Neutrophil (primary cell): Measurements from ENCODE around the gene NDUFB7.

Source experiments
- H3K27ac ChIP-seq: fragments of 200-600 bp; sonication (generic); 2 replicates; pipeline ENCODE4 v1.5.1; 2016; ENCODE audit warnings: mild to moderate bottlenecking, moderate library complexity
- H3K27me3 ChIP-seq: fragments of 200-600 bp; sonication (generic); 2 replicates; pipeline ENCODE4 v1.6.0; 2016; ENCODE audit warnings: mild to moderate bottlenecking
- H3K36me3 ChIP-seq: fragments of 200-600 bp; sonication (generic); 2 replicates; pipeline ENCODE4 v1.5.1; 2017
- H3K4me1 ChIP-seq, 2 experiments: fragments of 200-600 bp in 1 of 2; sonication (generic) in 1 of 2; 1 replicate in 1 of 2; 2 replicates in 1 of 2; pipeline versions ENCODE4 v1.5.1 to v1.6.1; 2013 to 2016; ENCODE audit warnings: low read depth in 1 of 2, low read length in 1 of 2, mild to moderate bottlenecking in 1 of 2, moderate library complexity in 1 of 2; ENCODE audit not compliant: control insufficient read depth in 1 of 2, insufficient read depth in 1 of 2
- H3K4me3 ChIP-seq, 2 experiments: fragments of 200-600 bp in 1 of 2; sonication (generic) in 1 of 2; 1 replicate in 1 of 2; 2 replicates in 1 of 2; pipeline ENCODE4 v1.5.1; 2013 to 2016; ENCODE audit warnings: low read depth in 1 of 2, low read length in 1 of 2, mild to moderate bottlenecking in 1 of 2, moderate library complexity in 1 of 2
- H3K9me3 ChIP-seq: fragments of 200-600 bp; sonication (generic); 2 replicates; pipeline ENCODE4 v1.5.1; 2016
- TF ChIP-seq, protein P1 (sequence below): fragments of 200-600 bp; sonication (generic); IDR thresholded peaks from 2 replicates; pipeline ENCODE4 v1.5.1; 2016; ENCODE audit warnings: antibody characterized with exemption

The NDUFB7 gene

GRCh38 chr19:14528419-14529253 lies 43.2 kb downstream of the NDUFB7 start:
- no peaks in the 10 kb centered on the region for H3K27me3 ChIP-seq
- peak overlapping the region; percentile 88 for H3K27ac ChIP-seq
- peaks cover 25 to 33% of the 10 kb centered on the region in 2 experiments for H3K4me1 ChIP-seq
- TF ChIP-seq, protein P1, sequence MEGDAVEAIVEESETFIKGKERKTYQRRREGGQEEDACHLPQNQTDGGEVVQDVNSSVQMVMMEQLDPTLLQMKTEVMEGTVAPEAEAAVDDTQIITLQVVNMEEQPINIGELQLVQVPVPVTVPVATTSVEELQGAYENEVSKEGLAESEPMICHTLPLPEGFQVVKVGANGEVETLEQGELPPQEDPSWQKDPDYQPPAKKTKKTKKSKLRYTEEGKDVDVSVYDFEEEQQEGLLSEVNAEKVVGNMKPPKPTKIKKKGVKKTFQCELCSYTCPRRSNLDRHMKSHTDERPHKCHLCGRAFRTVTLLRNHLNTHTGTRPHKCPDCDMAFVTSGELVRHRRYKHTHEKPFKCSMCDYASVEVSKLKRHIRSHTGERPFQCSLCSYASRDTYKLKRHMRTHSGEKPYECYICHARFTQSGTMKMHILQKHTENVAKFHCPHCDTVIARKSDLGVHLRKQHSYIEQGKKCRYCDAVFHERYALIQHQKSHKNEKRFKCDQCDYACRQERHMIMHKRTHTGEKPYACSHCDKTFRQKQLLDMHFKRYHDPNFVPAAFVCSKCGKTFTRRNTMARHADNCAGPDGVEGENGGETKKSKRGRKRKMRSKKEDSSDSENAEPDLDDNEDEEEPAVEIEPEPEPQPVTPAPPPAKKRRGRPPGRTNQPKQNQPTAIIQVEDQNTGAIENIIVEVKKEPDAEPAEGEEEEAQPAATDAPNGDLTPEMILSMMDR = no peak
- H3K4me3 ChIP-seq = peak overlapping the region; percentile 67 to 92
- H3K36me3 ChIP-seq = no peaks in the 10 kb centered on the region
- H3K9me3 ChIP-seq = no peaks in the 10 kb centered on the region

GRCh38 chr19:14526423-14526822 lies 45.4 kb downstream of the NDUFB7 start:
- no peaks in the 10 kb centered on the region for H3K9me3 ChIP-seq
- peaks cover 18 to 22% of the 10 kb centered on the region in 2 experiments for H3K4me1 ChIP-seq
- no peak overlapping the region for H3K4me3 ChIP-seq
- H3K36me3 ChIP-seq = no peaks in the 10 kb centered on the region
- no peak overlapping the region for H3K27ac ChIP-seq
- H3K27me3 ChIP-seq = no peaks in the 10 kb centered on the region
- TF ChIP-seq, protein P1 = no peak

- H3K4me3 ChIP-seq = no peak overlapping the region
- H3K27ac ChIP-seq = no peak overlapping the region
- H3K9me3 ChIP-seq = no peaks in the 10 kb centered on the region
- no peaks in the 10 kb centered on the region for H3K27me3 ChIP-seq
- H3K4me1 ChIP-seq = peaks cover 14 to 18% of the 10 kb centered on the region in 2 experiments
- TF ChIP-seq, protein P1 = no peak
- no peaks in the 10 kb centered on the region for H3K36me3 ChIP-seq
Measured at GRCh38 chr19:14525729-14526128, 46.1 kb downstream of the NDUFB7 start.

- no peaks in the 10 kb centered on the region for H3K9me3 ChIP-seq
- TF ChIP-seq, protein P1 = no peak
- H3K27me3 ChIP-seq = no peaks in the 10 kb centered on the region
- H3K27ac ChIP-seq = no peak overlapping the region
- no peak overlapping the region for H3K4me3 ChIP-seq
- peaks cover 12% of the 10 kb centered on the region for H3K36me3 ChIP-seq
- H3K4me1 ChIP-seq = peaks cover 27 to 28% of the 10 kb centered on the region in 2 experiments
Measured at GRCh38 chr19:14520543-14520942, 51.3 kb downstream of the NDUFB7 start.

- no peaks in the 10 kb centered on the region for H3K27me3 ChIP-seq
- TF ChIP-seq, protein P1 = no peak
- H3K4me1 ChIP-seq = peaks cover 32 to 34% of the 10 kb centered on the region in 2 experiments
- H3K36me3 ChIP-seq = peaks cover 18% of the 10 kb centered on the region
- no peaks in the 10 kb centered on the region for H3K9me3 ChIP-seq
- H3K4me3 ChIP-seq = no peak overlapping the region
- H3K27ac ChIP-seq = peak overlapping the region; percentile 99
Measured at GRCh38 chr19:14519860-14520407, 51.9 kb downstream of the NDUFB7 start.
